Mesendoderm (in vitro differentiated cells): Measurements from ENCODE around the gene PSD2. TPM values are rescaled to one million over a fixed set of nuclear protein-coding genes. Genes with fewer than 3 reads are reported as not detected.

Experiments used
- DNase-seq: peaks from one replicate; pipeline ENCODE4 v3.0.0; 2013
- H2AK5ac ChIP-seq: 2 replicates; pipeline ENCODE4 v1.6.1; 2013; ENCODE audit warnings: low read length, inconsistent platforms
- H2BK120ac ChIP-seq: 2 replicates; pipeline ENCODE4 v1.6.1; 2013; ENCODE audit warnings: low read depth, mild to moderate bottlenecking, low read length, moderate library complexity, mixed read lengths
- H2BK15ac ChIP-seq: replicated peaks from 2 replicates; pipeline ENCODE4 v1.6.1; 2013; ENCODE audit warnings: low read depth, mild to moderate bottlenecking, moderate library complexity
- H2BK5ac ChIP-seq: 2 replicates; pipeline ENCODE4 v1.6.1; 2013; ENCODE audit warnings: low read length, inconsistent platforms
- H3K18ac ChIP-seq: 2 replicates; pipeline ENCODE4 v1.6.1; 2013; ENCODE audit warnings: mild to moderate bottlenecking, low read length, mixed read lengths
- H3K23ac ChIP-seq: one replicate; pipeline ENCODE4 v1.6.1; 2013; ENCODE audit warnings: low read length
- H3K27ac ChIP-seq: 2 replicates; pipeline ENCODE4 v1.5.1; 2013; ENCODE audit warnings: low read depth, mild to moderate bottlenecking, inconsistent platforms, low read length, moderate library complexity
- H3K27me3 ChIP-seq: 2 replicates; pipeline ENCODE4 v1.6.1; 2013; ENCODE audit warnings: low read length, control low read depth, mild to moderate bottlenecking, inconsistent platforms; ENCODE audit not compliant: insufficient read depth, poor library complexity
- H3K36me3 ChIP-seq: 2 replicates; pipeline ENCODE4 v1.6.1; 2013; ENCODE audit warnings: low read length, inconsistent platforms; ENCODE audit not compliant: control insufficient read depth, insufficient read depth
- H3K4ac ChIP-seq: one replicate; pipeline ENCODE4 v1.6.1; 2013; ENCODE audit warnings: low read depth, mild to moderate bottlenecking, low read length, moderate library complexity
- H3K4me1 ChIP-seq: 2 replicates; pipeline ENCODE4 v1.6.1; 2013; ENCODE audit warnings: low read depth, low read length, inconsistent platforms; ENCODE audit not compliant: control insufficient read depth
- H3K4me2 ChIP-seq: 2 replicates; pipeline ENCODE4 v1.6.1; 2013; ENCODE audit warnings: low read length
- H3K4me3 ChIP-seq: 2 replicates; pipeline ENCODE4 v1.5.1; 2013; ENCODE audit warnings: mild to moderate bottlenecking, low read length
- H3K56ac ChIP-seq: one replicate; pipeline ENCODE4 v1.6.1; 2013; ENCODE audit warnings: low read length
- H3K79me1 ChIP-seq: 2 replicates; pipeline ENCODE4 v1.6.1; 2013; ENCODE audit warnings: low read length, inconsistent platforms
- H3K79me2 ChIP-seq: 2 replicates; pipeline ENCODE4 v1.6.1; 2013; ENCODE audit warnings: mild to moderate bottlenecking, low read length; ENCODE audit not compliant: control insufficient read depth, insufficient read depth
- H3K9ac ChIP-seq: 2 replicates; pipeline ENCODE4 v1.6.1; 2013; ENCODE audit warnings: low read length, inconsistent platforms
- H4K5ac ChIP-seq: one replicate; pipeline ENCODE4 v1.6.1; 2013; ENCODE audit warnings: low read length
- H4K8ac ChIP-seq: one replicate; pipeline ENCODE4 v1.6.1; 2013; ENCODE audit warnings: low read depth, mild to moderate bottlenecking, control low read depth, low read length, moderate library complexity
- WGBS: extraction: QIAGEN DNeasy Blood & Tissue Kit; methylation state at CpG from one replicate; pipeline ENCODE4 v1.1.7; 2013; ENCODE audit warnings: low lambda C conversion rate, missing lambda C conversion rate; ENCODE audit not compliant: insufficient coverage; ENCODE audit errors: extremely low coverage; 5-methylcytosine and 5-hydroxymethylcytosine counted together
- small RNA-seq: library from polyadenylated mRNA; stranded (forward); fragments of <200 nt; extraction: miRNeasy Mini kit (QIAGEN cat#:217004); gene quantifications from one replicate; pipeline ENCODE3, GENCODE V24; 2013; ENCODE audit not compliant: insufficient read depth

Gene PSD2

DNA sequence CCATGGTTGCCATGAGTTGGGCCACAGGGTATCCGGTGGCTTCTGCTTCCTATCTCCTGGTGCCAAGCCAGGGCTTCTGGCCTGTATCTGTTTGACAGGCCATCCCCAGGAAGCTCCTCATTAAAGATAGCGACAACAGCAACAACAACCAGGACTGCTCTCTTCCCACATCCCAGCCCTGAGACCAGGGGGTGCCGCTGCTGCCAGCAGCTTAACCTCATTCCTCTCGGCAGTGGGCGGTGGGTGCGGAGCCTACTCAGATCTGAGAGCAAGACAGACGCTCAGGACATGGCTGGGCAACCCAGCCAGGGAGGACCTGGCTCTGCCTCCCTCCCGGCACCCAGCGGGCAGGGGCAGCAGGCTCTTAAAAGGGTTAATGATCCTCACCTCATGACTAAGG lies 98.3 kb downstream of the PSD2 start:
- H2BK5ac ChIP-seq: no peak overlapping the region
- H3K27me3 ChIP-seq: no peaks in the 10 kb centered on the region
- no peak overlapping the region for H4K5ac ChIP-seq

More for the DNA sequence above, 98.3 kb downstream of the PSD2 start:
- H4K8ac ChIP-seq: no peak overlapping the region
- DNase-seq: peak; percentile 80
- H3K4me1 ChIP-seq: peaks cover 8% of the 10 kb centered on the region
- H3K23ac ChIP-seq: no peak overlapping the region
- no peak overlapping the region for H2AK5ac ChIP-seq
- H3K56ac ChIP-seq: no peak overlapping the region
- no peak overlapping the region for H2BK15ac ChIP-seq
- no peak overlapping the region for H2BK120ac ChIP-seq
- H3K79me1 ChIP-seq: no peaks in the 10 kb centered on the region
- WGBS: no CpG with 5 or more reads among the region's 9 CpGs
- no peak overlapping the region for H3K27ac ChIP-seq
- H3K9ac ChIP-seq: no peak overlapping the region
- H3K4ac ChIP-seq: no peak overlapping the region
- H3K79me2 ChIP-seq: no peaks in the 10 kb centered on the region
- no peaks in the 10 kb centered on the region for H3K36me3 ChIP-seq
- H3K4me3 ChIP-seq: no peak overlapping the region
- no peak overlapping the region for H3K18ac ChIP-seq
- H3K4me2 ChIP-seq: no peak overlapping the region

Small RNAs within 50 kb of the gene (small RNA-seq; reads per million reads assigned to genes)
- not detected for gene AC008667.4
